ENCODE results near the gene TPI1. TPM values are rescaled to one million over a fixed set of nuclear protein-coding genes. Genes with fewer than 3 reads are reported as not detected.

TPI1 gene
- total and polyA plus RNA-seq, 2 of the 8 experiments (the other 6 are each of a cell fraction or from before 2014, with no cell fraction given) = 910 to 3,018 TPM

- Histone ChIP-seq H2AK5ac (ENCODE audit: low read depth, low read length) (no peak overlapping the region), H2BK5ac (ENCODE audit: low read depth, low read length) (no peak overlapping the region), H3K36me3 (ENCODE audit: control insufficient read depth in 2 of 4, insufficient read depth in 4 of 4, low read length in 3 of 4) (peaks cover 18 to 45% (median 40%) of the 10 kb centered on the region in 4 experiments), H2BK120ac (replicated peaks; ENCODE audit: low read depth, low read length) (no peak overlapping the region), H4K8ac (ENCODE audit: extremely low read depth, insufficient read depth, low read length) (no peak overlapping the region), H3K79me1 (ENCODE audit: low read depth, low read length) (no peaks in the 10 kb centered on the region; the same call in 1 of the 2 replicates), H3K4me1 (replicated peaks in 1 of 4; ENCODE audit: control insufficient read depth in 3 of 4, insufficient read depth in 4 of 4, low read length in 3 of 4) (peaks cover 0 to 10% (median 3%) of the 10 kb centered on the region in 4 experiments; a peak in 5 of 7 replicates), H4K5ac (ENCODE audit: insufficient read length, low read depth, low read length) (no peak overlapping the region), H3K18ac (ENCODE audit: extremely low read depth, low read length) (no peak overlapping the region), H3K23me2 (ENCODE audit: low read depth, low read length) (peaks cover 10% of the 10 kb centered on the region), H3K9me3 (ENCODE audit: insufficient read depth in 2 of 2, low read depth in 1 of 2, low read length in 1 of 2) (no peaks in the 10 kb centered on the region), H3K23ac (ENCODE audit: insufficient read length) (no peak overlapping the region), H3K56ac (replicated peaks; ENCODE audit: insufficient read length, low read depth, low read length) (no peak overlapping the region), H3K79me2 (ENCODE audit: control insufficient read depth in 1 of 2, insufficient read depth in 2 of 2, low read length in 2 of 2) (peaks cover 0 to 26% of the 10 kb centered on the region in 2 experiments; a peak in 2 of 4 replicates), H2BK20ac (ENCODE audit: low read length) (no peak overlapping the region), H2AFZ (ENCODE audit: low read length) (no peak overlapping the region), H3K9ac (replicated peaks in 1 of 4; ENCODE audit: extremely low read depth in 1 of 4, low read depth in 3 of 4, low read length in 3 of 4) (no peak overlapping the region), H4K91ac (replicated peaks; ENCODE audit: insufficient read length, low read length) (no peak overlapping the region), H3K4me2 (ENCODE audit: insufficient read depth in 1 of 2, low read depth in 2 of 2, low read length in 2 of 2) (no peak overlapping the region), H2BK12ac (ENCODE audit: low read depth, low read length) (no peak overlapping the region), H4K20me1 (replicated peaks in 1 of 2; ENCODE audit: control insufficient read depth in 1 of 2, insufficient read depth in 2 of 2, low read length in 2 of 2) (peaks cover 0 to 3% of the 10 kb centered on the region in 2 experiments), H2BK15ac (ENCODE audit: low read length) (no peak overlapping the region), H3K4ac (replicated peaks; ENCODE audit: insufficient read length, low read depth, low read length) (no peak overlapping the region), H3K14ac (ENCODE audit: insufficient read length) (no peak overlapping the region), H3K27me3 (replicated peaks in 1 of 4; ENCODE audit: control insufficient read depth in 3 of 4, extremely low read depth in 1 of 4, insufficient read depth in 3 of 4, low read length in 3 of 4) (no peaks in the 10 kb centered on the region), H3K4me3 (ENCODE audit: extremely low read depth in 1 of 4, insufficient read depth in 2 of 4, low read depth in 3 of 4, low read length in 4 of 4) (no peak overlapping the region), H3K27ac (ENCODE audit: low read depth, low read length) (no peak overlapping the region)
- WGBS, 2 experiments (ENCODE audit: extremely low coverage in 1 of 2, insufficient coverage in 1 of 2, insufficient read length in 1 of 2, insufficient replicate concordance in 2 of 2, low coverage in 1 of 2, low lambda C conversion rate in 2 of 2, missing lambda C conversion rate in 1 of 2) = 95% methylated on average over 14 of the region's 14 CpGs; no CpG with 5 or more reads in 1 of the 2 experiments
- ChIA-PET CTCF (ENCODE audit: partially characterized antibody) (interaction anchor here (0.9 to 19.8 kb wide), 5 partner anchors 10 to 286 kb away, joined by 3 to 292 read pairs (median 3); partner anchors contain the start of genes GNB3 and P3H3), POLR2A (ENCODE audit: partially characterized antibody) (interaction anchor here (1.4 to 25.7 kb wide), 4 partner anchors 12 to 88 kb away, joined by 3 to 588 read pairs (median 208); partner anchors contain the start of genes C12orf57, GNB3, GPR162 and P3H3)
- DNase-seq (ENCODE audit: low read depth in 1 of 2, low spot score in 2 of 2) (no peak), FAIRE-seq (no peak)
- TF ChIP-seq JUND (IDR thresholded peaks at IDR 0.05; ENCODE audit: low read length) (no peak), BRCA1 (IDR thresholded peaks at IDR 0.05; ENCODE audit: low read depth, low read length) (no peak), HDAC2 (IDR thresholded peaks at IDR 0.05; ENCODE audit: borderline replicate concordance in 1 of 2, low read depth in 2 of 2, low read length in 2 of 2) (no peak), TCF12 (IDR thresholded peaks at IDR 0.05; ENCODE audit: low read depth, low read length) (no peak), SUZ12 (IDR thresholded peaks at IDR 0.05; ENCODE audit: low read length) (no peak), MAX (IDR thresholded peaks at IDR 0.05) (no peak), EZH2 (IDR thresholded peaks at IDR 0.05; ENCODE audit: low read depth, low read length, severe bottlenecking) (no peak), KDM4A (IDR thresholded peaks at IDR 0.05; ENCODE audit: low read depth, low read length, severe bottlenecking) (no peak), GABPA (IDR thresholded peaks at IDR 0.05; ENCODE audit: borderline replicate concordance, insufficient read depth, low read length) (no peak), POU5F1 (IDR thresholded peaks at IDR 0.05; ENCODE audit: low read depth, low read length) (no peak), FOSL1 (IDR thresholded peaks at IDR 0.05; ENCODE audit: insufficient read depth, low read depth, low read length) (no peak)
These were observed 12.0 kb upstream of the TPI1 start for GRCh38 chr12:6855322-6855721.

Measured in H1 (cell line).